ENCODE measurements around the gene CHKA.

The CHKA gene

GRCh38 chr11:68158580-68158979 is 37.4 kb upstream of the CHKA start:
- peaks cover 45% of the 10 kb centered on the region for H3K36me3 ChIP-seq (ENCODE audit: control insufficient read depth, insufficient read depth, low read length)
- no peak overlapping the region for H3K4me3 ChIP-seq (ENCODE audit: extremely low read depth, insufficient read depth, low read length, poor library complexity, severe bottlenecking)
- H3K27ac ChIP-seq (ENCODE audit: low read depth, low read length, severe bottlenecking) = no peak overlapping the region
- no peaks in the 10 kb centered on the region for H3K4me1 ChIP-seq (ENCODE audit: control insufficient read depth, insufficient read depth, low read length, poor library complexity, severe bottlenecking)
- WGBS, 2 experiments (ENCODE audit: insufficient coverage in 2 of 2) = 95 to 99% methylated on average over 13 to 14 of the region's 14 CpGs
- no peaks in the 10 kb centered on the region for H3K9me3 ChIP-seq (ENCODE audit: control insufficient read depth, low read length)

GRCh38 chr11:68153742-68154141 is 32.6 kb upstream of the CHKA start:
- 93 to 94% methylated on average over 7 to 8 of the region's 8 CpGs for WGBS, 2 experiments (ENCODE audit: insufficient coverage in 2 of 2)
- no peak overlapping the region for H3K4me3 ChIP-seq (ENCODE audit: extremely low read depth, insufficient read depth, low read length, poor library complexity, severe bottlenecking)

GRCh38 chr11:68150037-68150436 is 28.8 kb upstream of the CHKA start:
- WGBS, 2 experiments (ENCODE audit: insufficient coverage in 2 of 2) = 70 to 80% methylated on average over 4 to 6 of the region's 7 CpGs
- no peaks in the 10 kb centered on the region for H3K4me1 ChIP-seq (ENCODE audit: control insufficient read depth, insufficient read depth, low read length, poor library complexity, severe bottlenecking)
- H3K27ac ChIP-seq (ENCODE audit: low read depth, low read length, severe bottlenecking) = no peak overlapping the region
- H3K4me3 ChIP-seq (ENCODE audit: extremely low read depth, insufficient read depth, low read length, poor library complexity, severe bottlenecking) = no peak overlapping the region
- H3K36me3 ChIP-seq (ENCODE audit: control insufficient read depth, insufficient read depth, low read length) = no peaks in the 10 kb centered on the region
- no peaks in the 10 kb centered on the region for H3K9me3 ChIP-seq (ENCODE audit: control insufficient read depth, low read length)

More at GRCh38 chr11:68153742-68154141, 32.6 kb upstream of the CHKA start:
- Histone ChIP-seq H3K9me3 (ENCODE audit: control insufficient read depth, low read length) (no peaks in the 10 kb centered on the region), H3K4me1 (ENCODE audit: control insufficient read depth, insufficient read depth, low read length, poor library complexity, severe bottlenecking) (no peaks in the 10 kb centered on the region), H3K27ac (ENCODE audit: low read depth, low read length, severe bottlenecking) (no peak overlapping the region), H3K36me3 (ENCODE audit: control insufficient read depth, insufficient read depth, low read length) (peaks cover 18% of the 10 kb centered on the region)

- no peak overlapping the region for H3K27ac ChIP-seq (ENCODE audit: low read depth, low read length, severe bottlenecking)
- 73 to 96% methylated on average over 3 to 4 of the region's 6 CpGs for WGBS, 2 experiments (ENCODE audit: insufficient coverage in 2 of 2)
Measured at GRCh38 chr11:68149417-68149816, 28.2 kb upstream of the CHKA start.

GRCh38 chr11:68148879-68149278 is 27.7 kb upstream of the CHKA start:
- H3K4me1 ChIP-seq (ENCODE audit: control insufficient read depth, insufficient read depth, low read length, poor library complexity, severe bottlenecking) = no peaks in the 10 kb centered on the region
- H3K36me3 ChIP-seq (ENCODE audit: control insufficient read depth, insufficient read depth, low read length) = no peaks in the 10 kb centered on the region
- WGBS, 2 experiments (ENCODE audit: insufficient coverage in 2 of 2) = 96 to 100% methylated on average over 3 to 7 of the region's 7 CpGs
- H3K27ac ChIP-seq (ENCODE audit: low read depth, low read length, severe bottlenecking) = no peak overlapping the region
- no peak overlapping the region for H3K4me3 ChIP-seq (ENCODE audit: extremely low read depth, insufficient read depth, low read length, poor library complexity, severe bottlenecking)
- no peaks in the 10 kb centered on the region for H3K9me3 ChIP-seq (ENCODE audit: control insufficient read depth, low read length)

More at GRCh38 chr11:68149417-68149816, 28.2 kb upstream of the CHKA start:
- H3K36me3 ChIP-seq (ENCODE audit: control insufficient read depth, insufficient read depth, low read length) = no peaks in the 10 kb centered on the region
- H3K4me3 ChIP-seq (ENCODE audit: extremely low read depth, insufficient read depth, low read length, poor library complexity, severe bottlenecking) = no peak overlapping the region
- H3K4me1 ChIP-seq (ENCODE audit: control insufficient read depth, insufficient read depth, low read length, poor library complexity, severe bottlenecking) = no peaks in the 10 kb centered on the region
- no peaks in the 10 kb centered on the region for H3K9me3 ChIP-seq (ENCODE audit: control insufficient read depth, low read length)

- Histone ChIP-seq H3K4me1 (ENCODE audit: control insufficient read depth, insufficient read depth, low read length, poor library complexity, severe bottlenecking) (no peaks in the 10 kb centered on the region), H3K9me3 (ENCODE audit: control insufficient read depth, low read length) (no peaks in the 10 kb centered on the region), H3K4me3 (ENCODE audit: extremely low read depth, insufficient read depth, low read length, poor library complexity, severe bottlenecking) (no peak overlapping the region), H3K36me3 (ENCODE audit: control insufficient read depth, insufficient read depth, low read length) (no peaks in the 10 kb centered on the region), H3K27ac (ENCODE audit: low read depth, low read length, severe bottlenecking) (no peak overlapping the region)
- 90 to 94% methylated on average over 14 to 15 of the region's 18 CpGs for WGBS, 2 experiments (ENCODE audit: insufficient coverage in 2 of 2)
Measured at GRCh38 chr11:68148071-68148805, 27.1 kb upstream of the CHKA start.

- Histone ChIP-seq H3K27ac (ENCODE audit: low read depth, low read length, severe bottlenecking) (no peak overlapping the region), H3K4me3 (ENCODE audit: extremely low read depth, insufficient read depth, low read length, poor library complexity, severe bottlenecking) (no peak overlapping the region), H3K9me3 (ENCODE audit: control insufficient read depth, low read length) (no peaks in the 10 kb centered on the region), H3K36me3 (ENCODE audit: control insufficient read depth, insufficient read depth, low read length) (no peaks in the 10 kb centered on the region), H3K4me1 (ENCODE audit: control insufficient read depth, insufficient read depth, low read length, poor library complexity, severe bottlenecking) (no peaks in the 10 kb centered on the region)
- 70 to 72% methylated on average over 9 to 10 of the region's 13 CpGs for WGBS, 2 experiments (ENCODE audit: insufficient coverage in 2 of 2)
Measured at GRCh38 chr11:68146704-68147474, 25.7 kb upstream of the CHKA start.

- 82 to 93% methylated on average over 6 to 12 of the region's 15 CpGs for WGBS, 2 experiments (ENCODE audit: insufficient coverage in 2 of 2)
- no peaks in the 10 kb centered on the region for H3K36me3 ChIP-seq (ENCODE audit: control insufficient read depth, insufficient read depth, low read length)
Measured at GRCh38 chr11:68146010-68146540, 24.9 kb upstream of the CHKA start.

GRCh38 chr11:68145120-68145866 is 24.1 kb upstream of the CHKA start:
- Histone ChIP-seq H3K36me3 (ENCODE audit: control insufficient read depth, insufficient read depth, low read length) (no peaks in the 10 kb centered on the region), H3K4me1 (ENCODE audit: control insufficient read depth, insufficient read depth, low read length, poor library complexity, severe bottlenecking) (no peaks in the 10 kb centered on the region), H3K9me3 (ENCODE audit: control insufficient read depth, low read length) (no peaks in the 10 kb centered on the region), H3K4me3 (ENCODE audit: extremely low read depth, insufficient read depth, low read length, poor library complexity, severe bottlenecking) (no peak overlapping the region), H3K27ac (ENCODE audit: low read depth, low read length, severe bottlenecking) (no peak overlapping the region)
- 86 to 95% methylated on average over 11 to 12 of the region's 14 CpGs for WGBS, 2 experiments (ENCODE audit: insufficient coverage in 2 of 2)

More at GRCh38 chr11:68146010-68146540, 24.9 kb upstream of the CHKA start:
- Histone ChIP-seq H3K9me3 (ENCODE audit: control insufficient read depth, low read length) (no peaks in the 10 kb centered on the region), H3K4me1 (ENCODE audit: control insufficient read depth, insufficient read depth, low read length, poor library complexity, severe bottlenecking) (no peaks in the 10 kb centered on the region), H3K27ac (ENCODE audit: low read depth, low read length, severe bottlenecking) (no peak overlapping the region), H3K4me3 (ENCODE audit: extremely low read depth, insufficient read depth, low read length, poor library complexity, severe bottlenecking) (no peak overlapping the region)

- 80 to 100% methylated on average over 3 to 4 of the region's 4 CpGs for WGBS, 2 experiments (ENCODE audit: insufficient coverage in 2 of 2)
- Histone ChIP-seq H3K36me3 (ENCODE audit: control insufficient read depth, insufficient read depth, low read length) (no peaks in the 10 kb centered on the region), H3K4me3 (ENCODE audit: extremely low read depth, insufficient read depth, low read length, poor library complexity, severe bottlenecking) (no peak overlapping the region), H3K27ac (ENCODE audit: low read depth, low read length, severe bottlenecking) (no peak overlapping the region), H3K4me1 (ENCODE audit: control insufficient read depth, insufficient read depth, low read length, poor library complexity, severe bottlenecking) (no peaks in the 10 kb centered on the region), H3K9me3 (ENCODE audit: control insufficient read depth, low read length) (no peaks in the 10 kb centered on the region)
Measured at GRCh38 chr11:68143310-68143689, 22.1 kb upstream of the CHKA start.
